Peyer's patch (tissue), 4 donors: ENCODE data around the gene UBE2H. TPM values are rescaled to one million over a fixed set of nuclear protein-coding genes. Genes with fewer than 3 reads are reported as not detected.
"Not testable (repeated sequence)": the region's sequence is repeated elsewhere in the genome, so short reads cannot be mapped to it uniquely, and the experiment has no call there.

ENCODE experiments used
- DNase-seq, 3 donors: peaks; one replicate each; pipeline ENCODE4 v3.0.0-alpha.2; 2017 to 2019
- H3K27ac ChIP-seq, 4 donors: fragments of 200-600 bp; sonication (generic); one replicate each; pipeline ENCODE4 v1.5.1; 2016 to 2019
- H3K27me3 ChIP-seq, 2 donors: fragments of 200-600 bp; sonication (generic); one replicate each; pipeline ENCODE4 v1.5.1; 2019
- H3K36me3 ChIP-seq, 3 donors: fragments of 200-600 bp; sonication (generic); one replicate each; pipeline ENCODE4 v1.5.1; 2016 to 2019
- H3K4me1 ChIP-seq, 4 donors: fragments of 200-600 bp; sonication (generic); one replicate each; pipeline ENCODE4 v1.5.1; 2016 to 2019
- H3K4me3 ChIP-seq, 4 donors: fragments of 200-600 bp; sonication (generic); 1 replicate in 3 of 4; 2 replicates in 1 of 4; pipeline ENCODE4 v1.5.1; 2016 to 2019; ENCODE audit warnings: mild to moderate bottlenecking in 1 of 4
- H3K9me3 ChIP-seq, 4 donors: fragments of 200-600 bp; sonication (generic); one replicate each; pipeline ENCODE4 v1.5.1; 2016 to 2019; ENCODE audit warnings: mild to moderate bottlenecking in 1 of 4
- POLR2A ChIP-seq, 2 donors: fragments of 450-650 bp; IDR thresholded peaks; one replicate each; pipeline ENCODE4 v1.5.1; 2017; ENCODE audit warnings: antibody characterized with exemption in 2 of 2, mild to moderate bottlenecking in 2 of 2, moderate library complexity in 2 of 2
- total RNA-seq, 4 donors: library from RNA; depleted of rRNA; stranded (reverse); fragments of >200 nt; gene quantifications; one replicate each; pipeline ENCODE4 v1.1.0, GENCODE V29; 2016
- TF ChIP-seq, protein P1 (sequence below), 6 experiments: fragments of 450-650 bp in 4 of 6; fragments of 200-600 bp in 2 of 6; sonication (generic) in 1 of 6; IDR thresholded peaks; one replicate each; pipeline ENCODE4 v1.5.1; 2017 to 2019; ENCODE audit warnings: antibody characterized with exemption in 6 of 6, mild to moderate bottlenecking in 3 of 6, moderate library complexity in 1 of 6

Gene UBE2H
- total RNA-seq, 4 donors from 2014 or later: 33.5 to 59.4 (median 51.4) TPM

DNA sequence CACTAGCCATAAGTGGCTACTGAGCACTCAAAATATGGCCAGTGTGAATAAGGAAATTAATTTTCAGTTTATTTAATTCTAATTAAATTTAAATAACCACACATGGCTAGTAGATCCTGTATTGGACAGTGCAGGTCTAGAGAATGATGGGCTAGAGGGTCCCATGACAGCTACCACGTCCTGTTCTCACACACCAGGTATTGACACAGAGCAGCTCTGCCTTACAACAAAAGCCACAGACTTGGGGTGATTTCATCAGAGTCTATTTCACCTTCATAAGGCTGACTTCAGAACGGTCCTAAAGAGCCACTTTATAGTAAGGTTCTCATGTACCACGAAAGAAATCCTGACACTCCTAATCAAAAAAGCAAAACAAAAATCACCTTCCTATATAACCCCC is 111.3 kb downstream of the UBE2H start:
- DNase-seq: no peak
- Histone ChIP-seq H3K4me3 (no peak overlapping the region), H3K9me3 (no peaks in the 10 kb centered on the region), H3K4me1 (peaks cover 0 to 2% (median 0%) of the 10 kb centered on the region in 4 donors), H3K27me3 (no peaks in the 10 kb centered on the region), H3K36me3 (peaks cover 0 to 22% (median 0%) of the 10 kb centered on the region in 3 donors), H3K27ac (no peak overlapping the region)
- TF ChIP-seq, protein P1, sequence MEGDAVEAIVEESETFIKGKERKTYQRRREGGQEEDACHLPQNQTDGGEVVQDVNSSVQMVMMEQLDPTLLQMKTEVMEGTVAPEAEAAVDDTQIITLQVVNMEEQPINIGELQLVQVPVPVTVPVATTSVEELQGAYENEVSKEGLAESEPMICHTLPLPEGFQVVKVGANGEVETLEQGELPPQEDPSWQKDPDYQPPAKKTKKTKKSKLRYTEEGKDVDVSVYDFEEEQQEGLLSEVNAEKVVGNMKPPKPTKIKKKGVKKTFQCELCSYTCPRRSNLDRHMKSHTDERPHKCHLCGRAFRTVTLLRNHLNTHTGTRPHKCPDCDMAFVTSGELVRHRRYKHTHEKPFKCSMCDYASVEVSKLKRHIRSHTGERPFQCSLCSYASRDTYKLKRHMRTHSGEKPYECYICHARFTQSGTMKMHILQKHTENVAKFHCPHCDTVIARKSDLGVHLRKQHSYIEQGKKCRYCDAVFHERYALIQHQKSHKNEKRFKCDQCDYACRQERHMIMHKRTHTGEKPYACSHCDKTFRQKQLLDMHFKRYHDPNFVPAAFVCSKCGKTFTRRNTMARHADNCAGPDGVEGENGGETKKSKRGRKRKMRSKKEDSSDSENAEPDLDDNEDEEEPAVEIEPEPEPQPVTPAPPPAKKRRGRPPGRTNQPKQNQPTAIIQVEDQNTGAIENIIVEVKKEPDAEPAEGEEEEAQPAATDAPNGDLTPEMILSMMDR (IDR thresholded peaks at IDR 0.05): no peak
- no peak for TF ChIP-seq POLR2A (IDR thresholded peaks at IDR 0.05)

DNA sequence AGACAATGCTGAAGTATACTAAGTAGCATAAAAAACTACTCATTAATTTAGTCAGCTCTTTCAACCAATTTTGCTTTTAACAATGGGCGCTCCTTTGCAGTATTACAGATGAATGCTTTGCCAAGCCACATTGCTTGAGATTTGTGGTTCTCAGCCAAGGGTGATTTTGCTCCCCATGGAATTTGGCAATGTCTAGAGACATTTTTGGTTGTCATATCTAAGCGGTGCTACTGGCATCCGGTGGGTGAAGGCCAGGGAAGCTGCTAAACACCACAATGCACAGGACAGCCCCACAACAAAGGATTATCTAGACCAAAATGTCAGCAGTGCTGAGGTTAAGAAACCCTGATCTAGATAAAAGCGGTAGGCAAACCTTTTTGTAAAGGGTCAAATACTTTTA is 112.0 kb downstream of the UBE2H start:
- Histone ChIP-seq H3K4me3 (no peak overlapping the region), H3K27me3 (no peaks in the 10 kb centered on the region), H3K9me3 (no peaks in the 10 kb centered on the region), H3K4me1 (no peaks in the 10 kb centered on the region), H3K36me3 (peaks cover 0 to 22% (median 0%) of the 10 kb centered on the region in 3 donors), H3K27ac (no peak overlapping the region)
- TF ChIP-seq, protein P1 (IDR thresholded peaks at IDR 0.05): no peak
- TF ChIP-seq POLR2A (IDR thresholded peaks at IDR 0.05): no peak
- DNase-seq: no peak

DNA sequence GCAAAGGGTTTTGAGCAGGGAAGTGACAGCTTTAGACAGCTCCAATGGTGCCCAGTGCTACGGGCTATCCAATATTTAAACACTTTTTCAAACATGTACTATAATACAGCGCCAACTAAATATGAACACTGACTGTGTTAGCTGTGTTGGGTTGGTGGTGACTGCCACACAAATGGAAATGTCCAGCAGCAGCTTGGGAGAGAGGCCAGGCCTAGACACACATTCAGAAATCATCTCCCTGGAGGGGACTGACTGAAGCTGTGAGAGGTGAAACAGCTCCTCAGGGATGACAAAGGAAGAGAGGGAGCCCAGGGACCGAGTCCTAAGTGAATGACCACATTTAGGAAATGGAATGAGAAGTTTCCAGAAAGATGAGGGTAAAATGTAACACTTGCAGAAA is 115.8 kb downstream of the UBE2H start:
- Histone ChIP-seq H3K27ac (no peak overlapping the region), H3K36me3 (peaks cover 0 to 41% (median 0%) of the 10 kb centered on the region in 3 donors), H3K4me3 (no peak overlapping the region), H3K9me3 (no peaks in the 10 kb centered on the region), H3K4me1 (no peaks in the 10 kb centered on the region), H3K27me3 (no peaks in the 10 kb centered on the region)
- TF ChIP-seq, protein P1 (IDR thresholded peaks at IDR 0.05): no peak
- no peak for TF ChIP-seq POLR2A (IDR thresholded peaks at IDR 0.05)
- DNase-seq: no peak

DNA sequence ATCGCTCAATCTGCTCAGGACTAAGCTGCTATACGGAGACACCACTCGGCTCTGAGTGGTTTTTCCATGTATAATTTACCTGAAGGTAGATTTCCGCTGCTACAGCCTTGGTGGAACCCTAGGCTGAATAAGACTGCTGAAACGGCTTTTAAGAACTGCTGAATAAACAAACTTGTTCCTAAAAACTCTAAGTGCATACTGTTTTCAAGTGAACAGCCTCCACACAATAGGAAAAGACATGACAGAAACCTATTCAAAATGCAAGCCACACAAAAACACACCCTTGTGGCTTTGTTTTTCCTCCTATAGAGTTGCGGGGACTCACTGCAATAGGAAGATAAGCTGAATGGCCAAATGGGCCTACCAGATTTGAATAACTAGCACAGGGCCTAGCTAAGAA is 117.2 kb downstream of the UBE2H start:
- TF ChIP-seq POLR2A (IDR thresholded peaks at IDR 0.05): no peak
- TF ChIP-seq, protein P1 (IDR thresholded peaks at IDR 0.05): no peak
- Histone ChIP-seq H3K4me3 (no peak overlapping the region), H3K36me3 (peaks cover 0 to 41% (median 0%) of the 10 kb centered on the region in 3 donors), H3K27me3 (no peaks in the 10 kb centered on the region), H3K9me3 (no peaks in the 10 kb centered on the region), H3K27ac (no peak overlapping the region), H3K4me1 (peaks cover 0 to 4% (median 0%) of the 10 kb centered on the region in 4 donors)
- no peak for DNase-seq

DNA sequence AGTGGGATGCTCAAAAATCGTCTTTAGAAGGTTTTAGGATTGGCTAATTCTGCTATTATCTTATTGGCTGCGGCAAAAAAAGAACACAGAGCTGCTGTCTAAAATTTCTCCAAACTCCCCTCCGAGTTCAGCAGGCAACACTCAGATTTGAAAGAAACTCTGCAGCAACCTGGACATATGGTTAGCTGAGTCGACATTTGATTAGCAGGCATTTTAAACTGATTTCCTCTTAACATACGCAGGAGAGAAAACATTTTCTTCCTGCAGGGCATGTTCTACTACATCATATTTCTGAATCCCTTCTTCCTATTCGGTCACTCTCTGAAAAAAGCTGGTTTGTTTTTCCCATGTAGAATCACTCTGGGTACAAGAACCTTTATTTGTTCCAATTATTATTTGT is 119.4 kb downstream of the UBE2H start:
- not testable (repeated sequence) for H3K9me3 ChIP-seq, H3K27ac ChIP-seq, H3K27me3 ChIP-seq, H3K4me3 ChIP-seq, DNase-seq
- peaks cover 0 to 34% (median 0%) of the 10 kb centered on the region in 3 donors for H3K36me3 ChIP-seq
- peaks cover 0 to 13% (median 0%) of the 10 kb centered on the region in 4 donors for H3K4me1 ChIP-seq

DNA sequence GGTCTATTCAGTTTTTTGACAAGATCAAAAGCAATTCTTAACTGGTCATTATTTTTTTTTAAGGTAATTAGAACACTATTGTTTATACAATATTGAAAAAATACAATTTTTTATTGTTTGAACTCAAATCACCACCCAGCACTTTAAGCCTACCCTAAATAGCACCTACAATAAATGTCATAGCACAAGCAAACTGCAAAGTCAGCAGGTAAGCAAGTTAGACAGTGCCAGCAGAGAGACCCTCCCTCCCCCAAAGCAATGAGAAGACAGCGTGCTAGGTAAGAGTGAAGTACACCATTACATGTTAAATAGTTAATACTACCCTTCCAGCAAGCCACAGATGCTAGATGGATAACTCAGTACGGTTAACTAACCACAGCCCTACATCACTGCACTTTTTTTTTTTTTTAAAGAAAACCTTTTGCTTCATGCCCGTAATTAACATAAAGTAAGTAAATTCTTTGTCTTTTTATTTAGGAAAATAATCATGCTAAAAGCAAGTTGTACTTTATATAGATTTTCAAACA is 120.0 kb downstream of the UBE2H start:
- Histone ChIP-seq H3K4me3 (no peak overlapping the region), H3K27ac (no peak overlapping the region), H3K9me3 (no peaks in the 10 kb centered on the region), H3K36me3 (peaks cover 0 to 30% (median 0%) of the 10 kb centered on the region in 3 donors), H3K4me1 (peaks cover 0 to 13% (median 0%) of the 10 kb centered on the region in 4 donors), H3K27me3 (no peaks in the 10 kb centered on the region)
- no peak for DNase-seq
- TF ChIP-seq, protein P1 (IDR thresholded peaks at IDR 0.05): no peak
- no peak for TF ChIP-seq POLR2A (IDR thresholded peaks at IDR 0.05)
